Measurements from ENCODE around the gene AKR1B15. TPM values are rescaled to one million over a fixed set of nuclear protein-coding genes. Genes with fewer than 3 reads are reported as not detected.

AKR1B15 gene
- total and polyA plus RNA-seq, 9 of the 15 experiments (the other 6 are each of a cell fraction or from before 2014, with no cell fraction given) = not detected

GRCh38 chr7:134535272-134535918 lies 13.5 kb upstream of the AKR1B15 start:
- H3K79me2 ChIP-seq (ENCODE audit: control insufficient read depth, insufficient read depth, low read length) = no peaks in the 10 kb centered on the region
- WGBS (ENCODE audit: insufficient coverage, low coverage, missing lambda C conversion rate) = 2% methylated on average over 3 of the region's 3 CpGs
- POLR2A ChIA-PET = interaction anchor here (0.7 to 1.5 kb wide), 2 partner anchors 19 to 351 kb away, joined by 4 read pairs; no protein-coding TSS in a partner anchor
- no peaks in the 10 kb centered on the region for H3K9me3 ChIP-seq (replicated peaks; ENCODE audit: control insufficient read depth, insufficient read depth, low read depth, low read length)
- H3K4me2 ChIP-seq (ENCODE audit: insufficient read depth, low read length) = no peak overlapping the region
- no peaks in the 10 kb centered on the region for H4K20me1 ChIP-seq (replicated peaks; ENCODE audit: control insufficient read depth, insufficient read depth, low read length)
- H3K27ac ChIP-seq (ENCODE audit: extremely low read depth, low read depth, low read length) = no peak overlapping the region
- intact Hi-C loops (cut with micrococcal nuclease) (no loop called here), in situ Hi-C loops (cut with MboI) (loop anchor here (5.0 kb wide), 1 partner anchor 42 kb away; no protein-coding TSS in a partner anchor)
- TF ChIP-seq, protein P1, sequence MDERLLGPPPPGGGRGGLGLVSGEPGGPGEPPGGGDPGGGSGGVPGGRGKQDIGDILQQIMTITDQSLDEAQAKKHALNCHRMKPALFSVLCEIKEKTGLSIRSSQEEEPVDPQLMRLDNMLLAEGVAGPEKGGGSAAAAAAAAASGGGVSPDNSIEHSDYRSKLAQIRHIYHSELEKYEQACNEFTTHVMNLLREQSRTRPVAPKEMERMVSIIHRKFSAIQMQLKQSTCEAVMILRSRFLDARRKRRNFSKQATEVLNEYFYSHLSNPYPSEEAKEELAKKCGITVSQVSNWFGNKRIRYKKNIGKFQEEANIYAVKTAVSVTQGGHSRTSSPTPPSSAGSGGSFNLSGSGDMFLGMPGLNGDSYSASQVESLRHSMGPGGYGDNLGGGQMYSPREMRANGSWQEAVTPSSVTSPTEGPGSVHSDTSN (CRISPR knock-in tag; IDR thresholded peaks at IDR 0.05; ENCODE audit: low read depth) = no peak
- TF ChIP-seq, protein P1 (tag; conservative IDR thresholded peaks at IDR 0.05; ENCODE audit: low read depth) = peak; percentile 73
- no peak for TF ChIP-seq CAMTA2 (CRISPR knock-in tag; conservative IDR thresholded peaks at IDR 0.05)
- TF ChIP-seq E4F1 (CRISPR knock-in tag; IDR thresholded peaks at IDR 0.05; ENCODE audit: borderline replicate concordance) = no peak
- TF ChIP-seq CREB1 (IDR thresholded peaks at IDR 0.05) = no peak
- TF ChIP-seq CREB1 (CRISPR knock-in tag; IDR thresholded peaks at IDR 0.05) = no peak
- TF ChIP-seq ZNF232 (CRISPR knock-in tag; IDR thresholded peaks at IDR 0.05) = no peak
- TF ChIP-seq ZBTB1 (CRISPR knock-in tag; IDR thresholded peaks at IDR 0.05; ENCODE audit: borderline replicate concordance, low read depth) = no peak
- TF ChIP-seq SMARCE1 (IDR thresholded peaks at IDR 0.05) = no peak
- TF ChIP-seq ZKSCAN1 (IDR thresholded peaks at IDR 0.05; ENCODE audit: low read depth, low read length) = no peak
- TF ChIP-seq NR3C1 (CRISPR knock-in tag; IDR thresholded peaks at IDR 0.05) = no peak
- TF ChIP-seq MEIS2 (IDR thresholded peaks at IDR 0.05; ENCODE audit: partially characterized antibody) = peak; percentile 67
- TF ChIP-seq, protein P2, sequence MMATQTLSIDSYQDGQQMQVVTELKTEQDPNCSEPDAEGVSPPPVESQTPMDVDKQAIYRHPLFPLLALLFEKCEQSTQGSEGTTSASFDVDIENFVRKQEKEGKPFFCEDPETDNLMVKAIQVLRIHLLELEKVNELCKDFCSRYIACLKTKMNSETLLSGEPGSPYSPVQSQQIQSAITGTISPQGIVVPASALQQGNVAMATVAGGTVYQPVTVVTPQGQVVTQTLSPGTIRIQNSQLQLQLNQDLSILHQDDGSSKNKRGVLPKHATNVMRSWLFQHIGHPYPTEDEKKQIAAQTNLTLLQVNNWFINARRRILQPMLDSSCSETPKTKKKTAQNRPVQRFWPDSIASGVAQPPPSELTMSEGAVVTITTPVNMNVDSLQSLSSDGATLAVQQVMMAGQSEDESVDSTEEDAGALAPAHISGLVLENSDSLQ (IDR thresholded peaks at IDR 0.05) = peak; percentile 66
- TF ChIP-seq RFX1 (IDR thresholded peaks at IDR 0.05) = no peak
- TF ChIP-seq NBN (IDR thresholded peaks at IDR 0.05; ENCODE audit: low read depth) = no peak
- TF ChIP-seq PPARD (CRISPR knock-in tag; IDR thresholded peaks at IDR 0.05) = no peak
- no peak for TF ChIP-seq BDP1 (IDR thresholded peaks at IDR 0.05; ENCODE audit: insufficient read depth, insufficient read length)
- TF ChIP-seq ZNF780A (CRISPR knock-in tag; IDR thresholded peaks at IDR 0.05) = no peak
- H3K27me3 ChIP-seq (ENCODE audit: control insufficient read depth in 2 of 2, insufficient read depth in 2 of 2, low read length in 2 of 2) = peaks cover 10 to 38% of the 10 kb centered on the region in 2 experiments
- H3K9ac ChIP-seq (ENCODE audit: insufficient read depth in 1 of 2, low read depth in 2 of 2, low read length in 2 of 2) = no peak overlapping the region
- no peak overlapping the region for H2AFZ ChIP-seq (ENCODE audit: low read depth, low read length)
- H3K4me1 ChIP-seq (replicated peaks in 1 of 2; ENCODE audit: control insufficient read depth in 2 of 2, insufficient read depth in 2 of 2, low read length in 2 of 2) = no peaks in the 10 kb centered on the region
- H3K36me3 ChIP-seq (ENCODE audit: control insufficient read depth, insufficient read depth, low read length) = no peaks in the 10 kb centered on the region
- CTCF ChIA-PET (ENCODE audit: low intra/inter-chr PET ratio) = interaction anchor here (0.6 kb wide), 1 partner anchor 1463 kb away, joined by 3 read pairs; no protein-coding TSS in a partner anchor
- no peak overlapping the region for H3K4me3 ChIP-seq
- FAIRE-seq (no peak), DNase-seq (ENCODE audit: extremely low read depth in 1 of 4, low spot score in 3 of 4) (no peak), ATAC-seq (no peak)
- no peaks in the 10 kb centered on the region for H3K9me1 ChIP-seq (ENCODE audit: control insufficient read depth, insufficient read depth, low read length)
- no TSS peak for BruUV-seq (replicated peaks)

Measured in K562 (cell line).